HL-60/S4 treated with retinoic acid at 250 ng/mL for 4 days and 3 days (cell line): Measurements from ENCODE around the gene PMS1.
"Not testable (repeated sequence)": the region's sequence is repeated elsewhere in the genome, so short reads cannot be mapped to it uniquely, and the experiment has no call there.

Source experiments
- in situ Hi-C: fragments of 300-500 bp; cut with MboI; formaldehyde crosslinking; loops from 2 replicates; pipeline ENCODE4 v1.7.0; 2022; ENCODE audit warnings: low sequenced_read_pairs

PMS1 gene

DNA sequence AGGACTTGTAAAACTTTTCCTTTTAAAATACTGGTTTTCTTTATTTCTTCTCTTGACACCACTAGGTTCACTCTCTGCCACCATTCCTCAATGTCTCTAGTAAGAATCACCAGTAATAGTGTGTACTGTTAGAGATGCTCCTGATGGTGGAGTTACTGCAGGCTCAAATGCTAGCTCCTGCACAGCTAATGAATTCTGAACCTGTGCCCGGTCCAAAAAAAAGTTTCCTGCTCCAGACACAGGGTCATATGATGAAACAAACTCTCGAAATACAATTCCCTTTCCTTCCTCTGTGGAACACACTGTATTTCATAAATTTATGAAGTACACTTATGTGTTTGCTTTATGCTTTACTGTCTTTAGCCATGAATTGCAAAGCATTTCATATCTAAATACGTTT, 19.2 kb downstream of the PMS1 start:
- in situ Hi-C loops = no loop called here

DNA sequence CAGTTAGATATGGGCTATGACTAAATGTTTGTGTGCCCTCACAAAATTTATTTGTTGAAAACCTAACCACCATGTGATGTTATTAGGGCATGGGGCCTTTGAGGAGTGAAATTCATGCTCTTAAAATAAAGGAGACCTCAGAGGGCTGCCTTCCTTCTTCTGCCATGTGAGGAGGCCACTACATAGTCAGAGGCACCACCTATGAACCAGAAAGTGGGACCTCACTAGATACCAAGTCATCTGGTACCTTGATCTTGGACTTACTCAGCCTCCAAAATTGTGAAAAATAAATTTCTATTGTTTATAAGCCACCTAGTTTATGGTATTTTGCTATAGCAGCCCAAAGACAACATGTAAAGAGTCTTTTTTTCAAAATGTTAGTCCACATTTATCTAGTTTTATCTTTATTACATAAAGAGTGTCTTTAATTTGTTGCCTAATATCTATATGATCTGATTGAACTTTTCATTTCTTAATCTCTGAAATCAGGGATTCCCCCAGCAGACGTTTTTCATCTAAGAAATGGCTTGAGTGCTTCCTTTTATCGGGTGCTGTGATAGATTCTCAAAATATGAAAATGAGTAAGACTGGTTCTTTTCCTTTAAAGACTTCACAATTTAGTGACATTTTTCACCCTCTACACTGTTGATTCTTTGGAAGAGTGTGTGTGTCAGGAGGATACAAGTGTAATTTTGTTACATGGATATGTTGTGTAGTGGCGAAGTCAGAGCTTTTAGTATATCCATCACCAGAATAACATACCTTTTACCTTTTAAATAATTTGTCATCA, 34.2 kb downstream of the PMS1 start:
- in situ Hi-C loops = no loop called here

DNA sequence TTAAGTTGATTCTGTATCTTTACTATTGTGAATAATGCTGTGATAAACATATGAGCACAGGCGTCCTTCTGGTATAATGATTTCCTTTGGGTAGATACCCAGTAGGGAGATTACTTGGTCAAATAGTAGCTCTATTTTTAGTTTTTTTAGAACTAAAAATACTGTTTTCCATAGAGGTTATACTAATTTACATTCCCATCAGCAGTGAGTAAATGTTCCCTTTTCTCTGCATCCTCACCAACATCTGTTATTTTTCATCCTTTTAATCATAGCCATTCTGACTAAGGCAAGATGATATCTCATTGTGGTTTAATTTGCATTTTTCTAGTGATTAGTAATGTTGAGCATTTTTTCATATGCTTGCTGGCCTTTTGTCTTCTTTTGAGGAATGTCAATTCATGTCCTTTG, 35.1 kb downstream of the PMS1 start:
- in situ Hi-C loops = no loop called here

DNA sequence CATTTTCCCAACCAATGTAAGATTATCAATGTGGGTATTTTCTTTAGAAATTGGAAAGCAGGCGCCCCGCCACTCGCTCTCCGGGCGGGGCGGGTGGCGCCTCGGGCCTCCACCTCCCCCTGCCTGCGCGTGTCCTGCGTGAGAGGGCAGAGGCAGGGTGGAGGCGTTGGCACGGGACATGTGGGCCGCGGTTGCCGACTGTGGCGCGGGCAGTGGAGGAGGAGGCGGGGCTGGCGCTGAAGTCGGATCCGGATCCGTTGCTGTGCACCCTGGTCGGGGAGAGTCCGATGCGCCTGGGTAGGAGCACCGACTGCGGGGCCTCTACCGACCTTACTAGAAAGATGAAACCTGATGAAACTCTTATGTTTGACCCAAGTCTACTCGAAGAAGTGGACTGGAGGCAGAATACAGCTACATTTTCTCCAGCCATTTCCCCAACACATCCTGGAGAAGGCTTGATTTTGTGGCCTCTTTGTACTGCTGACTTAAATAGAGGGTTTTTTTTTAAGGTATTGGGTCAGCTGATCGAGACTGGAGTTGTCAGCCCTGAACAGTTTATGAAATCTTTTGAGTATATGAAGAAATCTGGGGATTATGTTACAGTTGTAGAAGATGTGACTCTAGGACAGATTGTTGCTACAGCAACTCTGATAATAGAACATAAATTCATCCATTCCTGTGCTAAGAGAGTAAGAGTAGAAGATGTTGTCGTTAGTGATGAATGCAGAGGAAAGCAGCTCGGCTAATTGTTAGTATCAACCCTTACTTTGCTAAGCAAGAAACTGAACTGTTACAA, 37.9 kb downstream of the PMS1 start:
- in situ Hi-C loops = no loop called here

DNA sequence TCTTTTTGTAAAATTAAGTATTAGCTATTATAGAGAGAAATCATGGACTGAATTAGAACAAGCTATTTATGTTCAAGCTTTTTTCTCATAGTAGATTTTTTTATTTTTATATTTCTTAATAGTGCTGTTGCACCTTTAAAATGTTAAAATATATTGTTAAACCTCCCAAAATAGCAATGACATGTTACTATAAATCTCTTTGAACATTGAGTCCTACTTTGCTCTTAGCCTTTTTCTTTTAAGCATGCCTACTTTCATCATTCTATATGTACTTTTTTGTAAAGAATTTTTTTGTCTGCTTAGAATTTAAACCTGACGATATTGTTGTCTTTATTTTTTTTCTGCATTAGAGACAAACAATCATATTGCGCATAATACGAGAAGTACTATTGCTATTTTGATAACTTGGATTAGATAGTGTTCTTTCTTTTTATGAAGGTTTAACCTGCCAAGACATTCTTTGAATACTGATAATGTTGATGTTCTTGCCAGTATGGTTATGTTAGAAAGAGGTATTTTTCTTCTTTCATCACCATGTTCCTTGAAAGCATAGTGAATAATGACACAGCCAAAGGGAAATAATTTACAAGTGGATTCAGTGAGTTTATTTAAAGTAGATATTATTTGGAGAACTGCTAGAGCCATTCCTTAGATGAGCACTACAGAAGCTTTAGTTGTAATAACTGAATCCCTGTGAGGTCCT, 40.6 kb downstream of the PMS1 start:
- in situ Hi-C loops = no loop called here

DNA sequence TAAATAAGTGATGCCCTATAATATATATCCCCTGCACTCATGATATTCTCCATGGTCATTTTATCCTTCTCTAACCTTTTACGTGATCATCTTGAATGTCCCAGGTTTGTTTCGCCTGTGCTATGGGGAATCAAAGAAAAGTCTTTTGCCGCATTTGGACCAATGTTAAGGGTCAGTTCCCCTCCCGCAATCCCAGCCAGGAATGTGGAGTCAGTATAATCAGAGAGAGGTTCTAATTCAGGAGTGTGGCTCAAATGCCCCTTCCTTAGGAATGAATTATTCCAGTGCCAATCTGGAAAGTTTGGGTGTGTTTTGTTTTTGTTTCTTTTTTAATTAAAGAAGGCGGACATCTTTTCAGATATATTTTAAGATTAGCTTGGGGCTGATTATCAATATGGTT, 41.8 kb downstream of the PMS1 start:
- in situ Hi-C loops = no loop called here

DNA sequence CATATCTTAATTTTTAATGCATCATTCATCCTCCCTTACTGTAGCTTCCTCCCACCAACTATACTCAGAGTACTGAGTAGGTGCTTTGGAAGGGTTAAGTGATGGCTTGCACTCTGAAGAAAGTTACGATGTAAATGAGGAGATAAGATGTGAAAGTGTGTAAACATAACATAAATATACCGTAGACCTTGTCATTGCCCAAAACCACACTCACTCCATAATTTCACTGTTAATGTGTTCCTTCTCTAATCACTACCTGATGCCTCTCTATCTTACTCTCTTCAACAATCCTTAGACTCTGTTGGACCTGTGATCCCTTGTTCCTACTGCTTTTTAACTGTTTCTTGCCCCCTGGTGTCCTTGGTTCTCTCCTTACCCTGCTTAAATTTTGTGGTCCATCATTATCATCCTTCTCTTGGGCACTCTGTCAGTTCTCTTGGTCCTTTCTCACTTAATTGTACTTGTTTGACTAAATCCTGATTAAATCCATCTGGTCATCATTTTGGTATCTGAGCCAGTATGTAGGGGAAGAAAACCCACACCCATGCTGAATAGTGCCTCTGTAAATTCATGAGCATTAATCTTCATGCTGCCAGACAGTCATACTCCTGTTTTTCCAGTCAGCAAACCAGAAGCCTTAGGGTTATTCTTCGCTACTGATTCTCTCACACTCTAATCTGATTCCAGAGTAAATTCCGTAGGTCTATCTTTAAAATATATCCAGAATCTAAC, 45.0 kb downstream of the PMS1 start:
- in situ Hi-C loops = no loop called here

DNA sequence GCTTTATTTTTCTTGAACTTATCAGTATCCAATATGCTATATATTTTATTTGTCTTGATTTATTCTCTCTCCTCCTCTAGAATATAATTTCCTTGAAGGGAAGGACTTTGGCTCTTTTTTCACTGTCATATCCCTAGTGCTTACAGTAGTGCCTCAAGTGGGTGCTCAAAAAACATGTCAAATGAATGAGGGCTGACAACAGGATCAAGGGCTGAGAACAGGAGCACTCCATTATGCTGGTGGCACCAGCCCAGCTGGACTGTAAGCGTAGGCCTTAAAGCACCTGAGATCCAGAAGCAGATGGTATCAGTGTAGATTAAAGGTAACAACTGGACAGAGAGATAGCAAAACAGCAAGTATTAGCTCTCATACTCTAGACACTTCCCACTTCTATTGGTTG, 46.3 kb downstream of the PMS1 start:
- in situ Hi-C loops = no loop called here

DNA sequence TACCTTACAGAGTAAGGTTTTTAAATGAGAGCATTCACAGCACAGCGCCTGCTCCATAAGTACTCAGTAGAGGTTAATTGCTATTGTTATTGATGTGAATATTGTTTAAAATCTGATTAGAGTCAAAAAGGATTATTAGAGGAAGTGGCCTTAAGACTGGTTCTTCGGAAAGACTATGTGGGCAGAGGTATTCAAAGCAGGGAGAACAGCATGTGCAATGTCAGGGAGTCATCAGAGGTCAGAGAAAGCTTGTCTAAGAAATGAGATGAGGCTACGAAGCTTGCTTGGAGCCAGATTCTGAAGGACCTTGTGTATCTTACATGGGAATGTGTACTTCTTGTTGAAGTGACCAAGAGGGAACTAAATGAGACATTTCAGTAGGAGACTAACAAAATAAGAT, 49.8 kb downstream of the PMS1 start:
- in situ Hi-C loops = no loop called here

DNA sequence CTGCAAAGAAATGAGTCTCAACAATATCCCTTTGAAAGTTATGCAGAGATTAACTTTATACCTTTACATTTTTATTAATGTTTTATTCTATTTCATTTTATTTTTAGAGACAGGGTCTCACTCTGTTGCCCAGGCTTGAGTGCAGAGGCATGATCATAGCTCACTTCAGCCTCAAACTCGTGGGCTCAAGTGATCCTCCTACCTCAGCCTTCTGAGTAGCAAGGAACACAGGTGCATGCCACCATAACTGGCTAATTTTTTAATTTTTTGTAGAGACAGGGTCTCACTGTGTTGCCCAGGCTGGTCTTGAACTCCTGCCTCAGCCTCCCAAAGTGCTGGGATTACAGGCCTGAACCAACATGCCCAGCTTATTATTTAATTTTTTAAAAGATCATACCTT, 50.4 kb downstream of the PMS1 start:
- in situ Hi-C loops = not testable (repeated sequence)

DNA sequence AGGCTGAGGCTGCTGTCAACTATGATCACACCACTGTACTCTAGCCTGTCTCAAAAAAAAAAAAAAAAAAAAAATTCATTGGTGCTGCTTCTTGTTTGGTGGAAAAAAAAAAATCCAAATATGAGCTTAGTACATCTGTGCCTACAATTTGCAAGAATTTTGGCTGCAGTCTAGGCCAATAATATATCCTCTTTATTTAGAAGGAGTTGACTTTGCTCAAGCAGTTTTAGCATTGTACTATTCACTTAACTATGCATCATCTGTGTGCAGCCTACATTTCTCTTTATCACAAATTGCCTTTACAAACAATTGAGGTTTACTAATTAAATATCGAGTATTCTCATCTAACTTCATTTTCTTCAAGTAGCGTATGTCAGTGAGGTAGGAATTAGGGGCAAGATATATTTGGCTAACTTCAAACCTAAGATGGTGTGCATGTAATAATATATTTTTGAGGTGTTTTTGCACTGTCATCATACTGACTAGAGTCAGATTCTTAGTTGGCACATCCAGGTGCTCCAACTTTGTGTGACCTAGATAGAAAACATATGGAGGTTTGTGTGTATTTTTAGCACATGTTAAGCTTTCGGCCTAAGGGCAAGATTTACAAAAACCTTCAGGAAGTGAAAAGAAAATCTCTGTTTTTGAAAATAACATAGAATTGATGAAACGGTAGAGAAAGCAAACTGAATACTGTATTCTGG, 51.8 kb downstream of the PMS1 start:
- in situ Hi-C loops = no loop called here

DNA sequence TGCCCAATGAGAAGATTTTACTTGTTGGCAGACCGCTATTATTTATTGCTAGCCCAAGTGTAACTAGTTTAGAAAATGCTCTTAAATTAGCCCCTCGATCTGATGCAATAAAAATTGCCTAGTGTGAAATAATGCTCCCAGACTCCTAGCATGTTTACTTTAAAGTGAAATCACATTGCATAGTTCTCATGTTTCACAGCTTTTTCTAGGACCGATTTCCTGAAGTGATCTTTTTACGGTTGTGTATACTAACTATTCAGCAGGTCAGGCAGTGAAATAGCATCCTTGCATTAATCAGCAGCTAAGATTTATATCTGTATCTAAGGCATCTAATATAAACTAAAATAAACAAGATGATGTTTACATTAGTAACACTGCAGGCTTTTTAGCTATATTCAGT, 52.4 kb downstream of the PMS1 start:
- in situ Hi-C loops = no loop called here

DNA sequence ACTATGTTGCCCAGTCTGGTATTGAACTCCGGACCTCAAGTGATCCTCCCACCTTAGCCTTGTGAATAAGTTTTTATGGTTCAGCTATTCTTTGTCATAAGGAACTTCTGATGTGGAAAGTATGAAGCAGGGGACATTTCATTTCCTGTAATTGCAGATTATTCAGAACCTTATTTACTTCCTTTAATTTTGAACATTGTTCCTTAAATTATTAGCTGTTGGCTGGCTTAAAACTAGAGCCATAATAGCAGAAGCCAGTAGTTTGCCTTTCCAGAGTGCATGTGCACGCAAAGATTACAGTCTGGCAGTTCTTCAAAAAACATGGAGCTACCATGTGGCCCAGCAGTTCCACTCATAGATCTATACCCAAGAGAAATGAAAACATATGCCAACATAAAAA, 53.1 kb downstream of the PMS1 start:
- in situ Hi-C loops = no loop called here

DNA sequence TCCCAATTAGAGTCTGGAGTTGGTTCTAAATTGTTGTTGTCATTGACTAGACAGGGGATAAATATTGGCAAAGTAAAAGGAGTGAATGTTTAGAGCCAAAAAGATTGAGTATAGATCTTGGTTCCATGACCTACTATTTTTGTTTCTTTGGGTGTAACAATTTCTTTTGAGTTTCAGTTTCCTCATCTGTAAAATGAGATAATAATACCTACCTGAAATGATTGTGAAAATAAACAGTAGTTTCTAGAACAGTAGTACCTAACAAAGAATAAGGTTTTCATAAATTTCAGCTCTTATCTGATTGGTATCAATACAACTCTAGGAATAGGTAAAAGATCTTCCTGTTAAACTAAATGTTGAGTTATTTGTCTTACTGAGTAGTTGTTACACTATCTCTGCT, 56.8 kb downstream of the PMS1 start:
- in situ Hi-C loops = no loop called here

DNA sequence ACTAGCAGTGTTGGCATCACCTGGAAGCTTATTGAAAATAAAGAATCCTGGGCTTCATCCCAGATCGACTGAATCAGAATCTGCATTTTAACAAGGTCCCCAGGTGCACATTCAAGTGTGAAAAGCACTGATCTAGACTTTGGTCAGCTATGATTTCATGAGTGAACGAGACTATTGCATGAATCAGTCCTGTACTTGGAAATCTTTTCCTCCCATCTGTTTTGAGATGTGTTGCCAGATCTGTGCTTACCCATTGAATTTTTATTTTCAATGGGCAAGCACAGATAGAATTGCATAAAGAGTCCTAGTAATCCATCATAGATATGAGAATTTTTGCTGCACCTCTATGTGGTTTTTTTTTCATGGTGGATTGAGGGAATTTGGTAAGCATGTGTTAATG, 64.0 kb downstream of the PMS1 start:
- in situ Hi-C loops = no loop called here

DNA sequence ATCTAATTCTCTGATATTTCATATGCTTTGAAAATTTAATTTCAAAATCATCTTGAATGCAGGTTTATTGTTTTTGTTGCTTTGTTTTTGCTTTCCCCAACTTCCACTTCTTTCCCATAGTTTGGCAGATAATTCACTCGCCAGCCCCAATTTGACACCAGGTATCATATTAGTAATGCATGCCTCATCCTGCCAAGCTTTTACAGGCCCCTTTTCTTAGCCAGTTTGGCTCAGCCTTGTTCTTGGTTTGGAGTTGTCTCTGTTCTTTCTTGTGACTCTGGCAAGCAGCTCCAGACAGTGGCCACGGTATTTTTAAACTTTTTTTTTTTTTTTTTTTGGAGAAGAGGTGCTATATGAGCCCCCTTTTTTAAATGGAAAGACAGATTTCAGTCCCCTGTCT, 65.3 kb downstream of the PMS1 start:
- in situ Hi-C loops = no loop called here

DNA sequence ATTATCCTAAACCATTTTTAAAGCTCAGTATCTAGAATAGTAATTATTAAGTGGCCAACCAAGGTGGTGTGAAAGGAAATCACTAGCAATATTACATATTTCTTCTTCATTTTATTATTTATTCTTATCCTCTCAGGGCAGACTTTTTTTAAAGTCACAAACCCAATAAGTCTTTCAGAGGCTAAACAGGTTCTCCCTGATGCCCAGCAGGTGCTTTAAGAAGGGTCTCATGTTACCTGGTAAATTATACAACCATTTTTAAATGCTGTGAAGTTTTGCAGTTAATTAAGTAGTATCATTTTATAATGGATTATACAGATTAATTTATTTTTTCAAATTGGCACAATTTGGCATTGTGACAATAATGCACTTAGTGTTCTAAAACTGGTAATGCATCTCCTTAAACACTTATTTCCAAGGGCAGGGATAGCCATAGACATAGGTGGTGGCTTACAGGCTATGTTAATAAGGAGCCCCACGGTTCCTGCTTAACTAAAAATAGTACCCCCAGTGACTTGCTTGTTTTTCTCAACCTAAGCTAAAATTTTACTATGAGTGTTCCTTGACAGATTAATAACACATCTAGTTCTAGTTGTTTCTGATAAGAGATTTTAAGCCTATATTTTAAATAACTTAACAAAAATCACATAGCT, 67.0 kb downstream of the PMS1 start:
- in situ Hi-C loops = no loop called here

DNA sequence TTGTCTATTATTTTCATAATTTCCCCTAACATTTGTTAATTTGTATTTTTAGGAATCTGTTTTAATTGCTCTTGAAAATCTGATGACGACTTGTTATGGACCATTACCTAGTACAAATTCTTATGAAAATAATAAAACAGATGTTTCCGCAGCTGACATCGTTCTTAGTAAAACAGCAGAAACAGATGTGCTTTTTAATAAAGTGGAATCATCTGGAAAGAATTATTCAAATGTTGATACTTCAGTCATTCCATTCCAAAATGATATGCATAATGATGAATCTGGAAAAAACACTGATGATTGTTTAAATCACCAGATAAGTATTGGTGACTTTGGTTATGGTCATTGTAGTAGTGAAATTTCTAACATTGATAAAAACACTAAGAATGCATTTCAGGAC, 69.9 kb downstream of the PMS1 start:
- in situ Hi-C loops = no loop called here

DNA sequence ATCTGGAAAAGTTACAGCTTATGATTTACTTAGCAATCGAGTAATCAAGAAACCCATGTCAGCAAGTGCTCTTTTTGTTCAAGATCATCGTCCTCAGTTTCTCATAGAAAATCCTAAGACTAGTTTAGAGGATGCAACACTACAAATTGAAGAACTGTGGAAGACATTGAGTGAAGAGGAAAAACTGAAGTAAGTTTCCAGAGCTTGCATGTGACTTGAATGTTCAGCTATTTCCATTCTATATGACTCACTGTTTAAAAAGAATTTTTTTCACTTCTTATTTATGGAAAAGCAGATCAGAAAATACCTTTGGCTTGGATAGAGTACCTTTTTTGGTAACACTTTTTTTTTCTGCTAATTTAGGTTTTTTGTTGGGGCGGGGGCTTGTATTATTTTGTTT, 70.7 kb downstream of the PMS1 start:
- in situ Hi-C loops = no loop called here

DNA sequence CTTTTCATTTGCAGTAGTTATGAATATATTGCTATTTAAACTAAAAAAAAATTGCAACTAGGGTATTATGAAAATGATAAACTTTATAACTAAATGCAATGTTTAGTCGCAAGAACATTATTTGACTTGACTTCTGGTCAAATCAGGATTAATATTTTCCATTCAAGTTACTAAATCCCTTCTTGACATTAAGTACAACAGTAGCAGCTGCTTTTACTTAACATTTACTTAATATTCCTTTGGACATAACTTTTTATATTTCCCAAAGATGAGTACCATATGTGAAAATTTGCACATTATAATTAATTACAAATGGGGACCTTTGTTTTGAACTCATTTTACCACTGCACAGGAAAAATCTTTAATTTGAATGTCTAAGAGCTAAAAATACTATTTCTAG, 74.0 kb downstream of the PMS1 start:
- in situ Hi-C loops = no loop called here
